K562 (cell line): Measurements from ENCODE around the gene PTP4A1. TPM values are rescaled to one million over a fixed set of nuclear protein-coding genes. Genes with fewer than 3 reads are reported as not detected.

ENCODE experiments used
- HNRNPUL1 ChIP-seq: fragments of 200-400 bp; formaldehyde crosslinking; IDR thresholded peaks from 2 replicates; pipeline ENCODE4 v1.6.1; 2017; ENCODE audit warnings: low read length
- MED1 ChIP-seq: sonication (generic); formaldehyde crosslinking; IDR thresholded peaks from 2 replicates; pipeline ENCODE4 v1.8.1; 2023; ENCODE audit warnings: missing genetic modification reagents, borderline replicate concordance
- PCBP2 ChIP-seq: fragments of 200-400 bp; formaldehyde crosslinking; IDR thresholded peaks from 2 replicates; pipeline ENCODE4 v1.6.1; 2018; ENCODE audit warnings: low read length, low read depth, mild to moderate bottlenecking, moderate library complexity; ENCODE audit not compliant: poor library complexity, severe bottlenecking
- RBM15 ChIP-seq: fragments of 200-400 bp; formaldehyde crosslinking; IDR thresholded peaks from 2 replicates; pipeline ENCODE4 v1.6.1; 2018; ENCODE audit warnings: mild to moderate bottlenecking, low read length, moderate library complexity; ENCODE audit not compliant: insufficient read depth
- RBM17 ChIP-seq: fragments of 200-400 bp; formaldehyde crosslinking; IDR thresholded peaks from 2 replicates; pipeline ENCODE4 v1.6.1; 2017; ENCODE audit warnings: low read depth, mild to moderate bottlenecking, low read length, borderline replicate concordance
- VEZF1 ChIP-seq: fragments of 200-800 bp; sonication (Bioruptor generic); IDR thresholded peaks from 2 replicates; pipeline ENCODE4 v1.6.1; 2017; ENCODE audit warnings: missing genetic modification characterization, missing compliant biosample characterization
- ZBTB5 ChIP-seq: fragments of 450-650 bp; IDR thresholded peaks from 2 replicates; pipeline ENCODE4 v1.6.1; 2017; ENCODE audit warnings: antibody characterized with exemption
- ZFP36 ChIP-seq: fragments of 150-350 bp; IDR thresholded peaks from 2 replicates; pipeline ENCODE4 v1.6.1; 2018; ENCODE audit warnings: low read length, low read depth; ENCODE audit not compliant: partially characterized antibody
- ZNF134 ChIP-seq: fragments of 250-450 bp; sonication (Bioruptor Pico); conservative IDR thresholded peaks from 2 replicates; pipeline ENCODE4 v1.4.0; 2020
- ZNF146 ChIP-seq: IDR thresholded peaks from one replicate; pipeline ENCODE4 v1.6.1; 2018; ENCODE audit warnings: missing compliant biosample characterization; ENCODE audit not compliant: unreplicated experiment
- ZNF263 ChIP-seq: sonication (generic); formaldehyde crosslinking; IDR thresholded peaks from 2 replicates; pipeline ENCODE4 v1.8.0; 2022; ENCODE audit warnings: mild to moderate bottlenecking, missing genetic modification reagents, borderline replicate concordance
- ZNF311 ChIP-seq: fragments of 250-450 bp; sonication (Bioruptor Pico); IDR thresholded peaks from 2 replicates; pipeline ENCODE4 v1.4.0; 2020; ENCODE audit warnings: mild to moderate bottlenecking, moderate library complexity
- ZNF76 ChIP-seq: fragments of 250-450 bp; sonication (Bioruptor Pico); IDR thresholded peaks from 2 replicates; pipeline ENCODE4 v1.4.0; 2020; ENCODE audit warnings: mild to moderate bottlenecking, moderate library complexity, borderline replicate concordance
- ZNF77 ChIP-seq: fragments of 250-450 bp; sonication (Bioruptor Pico); IDR thresholded peaks from 2 replicates; pipeline ENCODE4 v1.5.0; 2020
- polyA plus RNA-seq, 8 experiments: library from polyadenylated mRNA; depleted of rRNA in 4 of 8; stranded (reverse) in 5 of 8; unstranded in 3 of 8; fragments of >200 nt; fragmentation: Nextera tagmentation in 2 of 8; fragmentation: Illumina TruSeq in 1 of 8; extraction: Ambion mirVana in 2 of 8; extraction: Trizol in 1 of 8; gene quantifications; 2 replicates each; pipeline versions ENCODE4 v1.2.1 to v1.2.3, GENCODE V29; 2011 to 2014; ENCODE audit warnings: inconsistent platforms in 1 of 8, missing spikeins in 1 of 8
- total RNA-seq, 7 experiments: library from RNA; depleted of rRNA in 6 of 7; stranded (reverse); fragments of >200 nt in 6 of 7; fragmentation: Illumina TruSeq in 2 of 7; extraction: Trizol in 2 of 7; gene quantifications; 2 replicates each; pipeline versions ENCODE4 v1.2.1 to v1.2.3, GENCODE V29; 2011 to 2021; ENCODE audit warnings: low replicate concordance in 1 of 7
- TF ChIP-seq, protein P1 (sequence below): sonication (generic); formaldehyde crosslinking; IDR thresholded peaks from 2 replicates; pipeline ENCODE4 v1.8.1; 2023; ENCODE audit warnings: mild to moderate bottlenecking, missing genetic modification reagents
- TF ChIP-seq, protein P2 (sequence below): IDR thresholded peaks from 3 replicates; pipeline ENCODE4 v1.6.1; 2011; ENCODE audit warnings: borderline replicate concordance, mild to moderate bottlenecking, moderate library complexity; ENCODE audit not compliant: insufficient read length; ENCODE audit errors: extremely low read depth
- TF ChIP-seq, protein P3 (sequence below): fragments of 450-650 bp; formaldehyde crosslinking; IDR thresholded peaks from 2 replicates; pipeline ENCODE4 v1.4.0; 2020; ENCODE audit warnings: mild to moderate bottlenecking, moderate library complexity

Gene PTP4A1
- total and polyA plus RNA-seq, 9 of the 15 experiments (the other 6 are each of a cell fraction or from before 2014, with no cell fraction given) = 3.7 to 67.5 (median 13.1) TPM

DNA sequence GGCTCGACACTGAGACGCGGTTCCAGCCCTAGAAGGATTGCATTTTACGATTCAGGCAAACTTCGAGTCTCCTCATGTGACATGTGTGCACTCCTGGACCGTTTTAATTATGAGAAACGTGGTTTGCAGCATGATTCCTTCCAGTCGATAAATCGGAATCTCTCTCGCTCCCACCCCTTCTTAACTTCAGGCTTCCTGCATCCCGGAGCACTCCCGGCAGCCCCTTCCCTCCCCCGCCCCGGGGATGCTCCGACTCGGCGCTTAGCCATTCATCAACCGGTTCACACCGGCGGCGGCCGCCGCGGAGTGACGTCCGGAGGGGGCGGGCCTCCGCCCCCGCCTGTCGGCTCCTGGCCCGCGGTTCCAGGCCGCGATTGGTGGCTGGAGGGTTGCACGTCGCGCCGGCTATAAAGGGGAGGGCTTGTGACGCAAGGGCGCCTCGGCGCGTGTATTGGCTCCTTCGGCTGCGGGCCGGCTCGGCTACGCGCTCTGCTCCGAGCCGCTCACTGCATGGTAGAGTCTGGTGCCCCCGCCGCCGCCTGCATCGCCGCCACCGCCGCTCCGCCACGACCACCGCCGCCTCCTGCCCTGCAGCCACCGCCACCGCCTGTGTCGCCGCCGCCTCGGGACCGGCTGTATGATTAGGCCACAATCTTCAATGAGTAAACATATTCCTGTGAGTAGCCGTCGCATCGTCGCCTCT is at the start of gene PTP4A1, which contains the start of gene LOC128125822 (continued):
- peak; percentile 93 for TF ChIP-seq VEZF1 (CRISPR knock-in tag)
- TF ChIP-seq MED1 (CRISPR knock-in tag) = no peak
- TF ChIP-seq, protein P1, sequence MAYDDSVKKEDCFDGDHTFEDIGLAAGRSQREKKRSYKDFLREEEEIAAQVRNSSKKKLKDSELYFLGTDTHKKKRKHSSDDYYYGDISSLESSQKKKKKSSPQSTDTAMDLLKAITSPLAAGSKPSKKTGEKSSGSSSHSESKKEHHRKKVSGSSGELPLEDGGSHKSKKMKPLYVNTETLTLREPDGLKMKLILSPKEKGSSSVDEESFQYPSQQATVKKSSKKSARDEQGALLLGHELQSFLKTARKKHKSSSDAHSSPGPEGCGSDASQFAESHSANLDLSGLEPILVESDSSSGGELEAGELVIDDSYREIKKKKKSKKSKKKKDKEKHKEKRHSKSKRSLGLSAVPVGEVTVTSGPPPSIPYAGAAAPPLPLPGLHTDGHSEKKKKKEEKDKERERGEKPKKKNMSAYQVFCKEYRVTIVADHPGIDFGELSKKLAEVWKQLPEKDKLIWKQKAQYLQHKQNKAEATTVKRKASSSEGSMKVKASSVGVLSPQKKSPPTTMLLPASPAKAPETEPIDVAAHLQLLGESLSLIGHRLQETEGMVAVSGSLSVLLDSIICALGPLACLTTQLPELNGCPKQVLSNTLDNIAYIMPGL (CRISPR knock-in tag) = 0 out of 2 replicates have a peak, but pooled peaks have one; percentile 18
- TF ChIP-seq ZNF311 (CRISPR knock-in tag) = no peak
- TF ChIP-seq RBM15 = no peak
- no peak for TF ChIP-seq HNRNPUL1
- TF ChIP-seq, protein P2, sequence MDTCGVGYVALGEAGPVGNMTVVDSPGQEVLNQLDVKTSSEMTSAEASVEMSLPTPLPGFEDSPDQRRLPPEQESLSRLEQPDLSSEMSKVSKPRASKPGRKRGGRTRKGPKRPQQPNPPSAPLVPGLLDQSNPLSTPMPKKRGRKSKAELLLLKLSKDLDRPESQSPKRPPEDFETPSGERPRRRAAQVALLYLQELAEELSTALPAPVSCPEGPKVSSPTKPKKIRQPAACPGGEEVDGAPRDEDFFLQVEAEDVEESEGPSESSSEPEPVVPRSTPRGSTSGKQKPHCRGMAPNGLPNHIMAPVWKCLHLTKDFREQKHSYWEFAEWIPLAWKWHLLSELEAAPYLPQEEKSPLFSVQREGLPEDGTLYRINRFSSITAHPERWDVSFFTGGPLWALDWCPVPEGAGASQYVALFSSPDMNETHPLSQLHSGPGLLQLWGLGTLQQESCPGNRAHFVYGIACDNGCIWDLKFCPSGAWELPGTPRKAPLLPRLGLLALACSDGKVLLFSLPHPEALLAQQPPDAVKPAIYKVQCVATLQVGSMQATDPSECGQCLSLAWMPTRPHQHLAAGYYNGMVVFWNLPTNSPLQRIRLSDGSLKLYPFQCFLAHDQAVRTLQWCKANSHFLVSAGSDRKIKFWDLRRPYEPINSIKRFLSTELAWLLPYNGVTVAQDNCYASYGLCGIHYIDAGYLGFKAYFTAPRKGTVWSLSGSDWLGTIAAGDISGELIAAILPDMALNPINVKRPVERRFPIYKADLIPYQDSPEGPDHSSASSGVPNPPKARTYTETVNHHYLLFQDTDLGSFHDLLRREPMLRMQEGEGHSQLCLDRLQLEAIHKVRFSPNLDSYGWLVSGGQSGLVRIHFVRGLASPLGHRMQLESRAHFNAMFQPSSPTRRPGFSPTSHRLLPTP = no peak
- no peak for TF ChIP-seq ZNF77 (CRISPR knock-in tag)
- no peak for TF ChIP-seq PCBP2
- TF ChIP-seq ZNF134 (CRISPR knock-in tag) = no peak
- TF ChIP-seq, protein P3, sequence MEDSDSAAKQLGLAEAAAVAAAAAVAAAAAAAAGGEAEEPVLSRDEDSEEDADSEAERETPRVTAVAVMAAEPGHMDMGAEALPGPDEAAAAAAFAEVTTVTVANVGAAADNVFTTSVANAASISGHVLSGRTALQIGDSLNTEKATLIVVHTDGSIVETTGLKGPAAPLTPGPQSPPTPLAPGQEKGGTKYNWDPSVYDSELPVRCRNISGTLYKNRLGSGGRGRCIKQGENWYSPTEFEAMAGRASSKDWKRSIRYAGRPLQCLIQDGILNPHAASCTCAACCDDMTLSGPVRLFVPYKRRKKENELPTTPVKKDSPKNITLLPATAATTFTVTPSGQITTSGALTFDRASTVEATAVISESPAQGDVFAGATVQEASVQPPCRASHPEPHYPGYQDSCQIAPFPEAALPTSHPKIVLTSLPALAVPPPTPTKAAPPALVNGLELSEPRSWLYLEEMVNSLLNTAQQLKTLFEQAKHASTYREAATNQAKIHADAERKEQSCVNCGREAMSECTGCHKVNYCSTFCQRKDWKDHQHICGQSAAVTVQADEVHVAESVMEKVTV (CRISPR knock-in tag) = no peak
- TF ChIP-seq ZFP36 = no peak
- TF ChIP-seq RBM17 = no peak
- TF ChIP-seq ZNF146 (CRISPR knock-in tag) = no peak
- TF ChIP-seq ZNF263 (CRISPR knock-in tag) = peak; percentile 61
- TF ChIP-seq ZNF76 = no peak
- no peak for TF ChIP-seq ZBTB5
